Thyroid gland (tissue), 4 donors: ENCODE results near the gene B4GALNT4.

ENCODE experiments used
- CTCF ChIP-seq, 6 experiments: fragments of 200-600 bp in 3 of 6; fragments of 450-650 bp in 3 of 6; sonication (generic) in 3 of 6; IDR thresholded peaks; one replicate each; pipeline ENCODE4 v1.5.1; 2016 to 2019; ENCODE audit warnings: antibody characterized with exemption in 6 of 6, mild to moderate bottlenecking in 2 of 6, inconsistent platforms in 1 of 6, moderate library complexity in 1 of 6
- POLR2A ChIP-seq, 2 donors: fragments of 450-650 bp; IDR thresholded peaks; one replicate each; pipeline ENCODE4 v1.6.1; 2017; ENCODE audit warnings: antibody characterized with exemption in 2 of 2, mild to moderate bottlenecking in 2 of 2, moderate library complexity in 1 of 2

GRCh38 chr11:381501-382072 is 12.3 kb downstream of the B4GALNT4 start:
- no peak for TF ChIP-seq POLR2A (IDR thresholded peaks at IDR 0.05)
- no peak for TF ChIP-seq CTCF (IDR thresholded peaks at IDR 0.05)
